HEK293 (cell line): ENCODE measurements around the gene CDK9.

ENCODE experiments used
- CTCF ChIA-PET: fragments of 350-600 bp; formaldehyde crosslinking; extraction: SDS; loops from one replicate; lab custom pipeline; 2021; ENCODE audit warnings: antibody characterized with exemption; lab: Yijun Ruan, JAX
- POLR2A ChIA-PET: fragments of 300-600 bp; formaldehyde crosslinking; extraction: SDS; loops from one replicate; lab custom pipeline; 2020; ENCODE audit warnings: antibody characterized with exemption, inconsistent platforms; lab: Yijun Ruan, JAX
- H3K27ac ChIP-seq: fragments of 200-500 bp; sonication (Bioruptor generic); 2 replicates; pipeline ENCODE4 v1.5.1; 2014; ENCODE audit warnings: low read depth, low read length, control low read depth, inconsistent platforms; ENCODE audit errors: extremely low read depth
- H3K36me3 ChIP-seq, 2 experiments: fragments of 200-500 bp in 1 of 2; sonication (Bioruptor generic) in 1 of 2; 1 replicate in 1 of 2; 2 replicates in 1 of 2; pipeline ENCODE4 v1.5.1; 2014 to 2017; ENCODE audit warnings: inconsistent platforms in 2 of 2, low read length in 2 of 2; ENCODE audit not compliant: control insufficient read depth in 2 of 2, insufficient read depth in 1 of 2
- H3K4me1 ChIP-seq: fragments of 200-500 bp; sonication (Bioruptor generic); 2 replicates; pipeline ENCODE4 v1.5.1; 2014; ENCODE audit warnings: mild to moderate bottlenecking, low read length, inconsistent platforms; ENCODE audit not compliant: control insufficient read depth, insufficient read depth
- H3K4me3 ChIP-seq: 2 replicates; pipeline ENCODE4 v1.5.1; 2011; ENCODE audit warnings: low read depth, mild to moderate bottlenecking, control low read depth, low read length, moderate library complexity
- H3K9me3 ChIP-seq: fragments of 200-500 bp; sonication (Bioruptor generic); 2 replicates; pipeline ENCODE4 v1.5.1; 2014; ENCODE audit warnings: low read depth, low read length, inconsistent platforms; ENCODE audit not compliant: control insufficient read depth, insufficient read depth
- GLI2 ChIP-seq: fragments of 450-650 bp; formaldehyde crosslinking; IDR thresholded peaks from 2 replicates; pipeline ENCODE4; 2017; ENCODE audit warnings: missing biosample characterization, missing genetic modification characterization, low read depth, borderline replicate concordance
- GLIS2 ChIP-seq: fragments of 450-650 bp; formaldehyde crosslinking; IDR thresholded peaks from 2 replicates; pipeline ENCODE4 v1.5.1; 2016; ENCODE audit warnings: missing biosample characterization, missing genetic modification characterization
- HIC1 ChIP-seq: fragments of 450-650 bp; formaldehyde crosslinking; IDR thresholded peaks from 2 replicates; pipeline ENCODE4 v1.5.1; 2016; ENCODE audit warnings: missing biosample characterization, missing genetic modification characterization
- HOXD13 ChIP-seq: sonication (generic); formaldehyde crosslinking; IDR thresholded peaks from 2 replicates; pipeline ENCODE4 v1.8.0; 2022; ENCODE audit warnings: missing genetic modification reagents, borderline replicate concordance
- IKZF3 ChIP-seq: fragments of 450-650 bp; IDR thresholded peaks from 2 replicates; pipeline ENCODE4 v1.5.0; 2018; ENCODE audit warnings: missing biosample characterization, mild to moderate bottlenecking, missing genetic modification characterization, moderate library complexity
- KLF7 ChIP-seq: fragments of 450-650 bp; formaldehyde crosslinking; IDR thresholded peaks from 2 replicates; pipeline ENCODE4 v1.5.1; 2016; ENCODE audit warnings: missing biosample characterization, missing genetic modification characterization, borderline replicate concordance
- KLF8 ChIP-seq: fragments of 450-650 bp; formaldehyde crosslinking; IDR thresholded peaks from 2 replicates; pipeline ENCODE4 v1.5.1; 2016; ENCODE audit warnings: missing biosample characterization, missing genetic modification characterization
- PRDM2 ChIP-seq: fragments of 450-650 bp; formaldehyde crosslinking; IDR thresholded peaks from 2 replicates; pipeline ENCODE4 v1.5.1; 2016; ENCODE audit warnings: missing biosample characterization, missing genetic modification characterization, borderline replicate concordance
- YY2 ChIP-seq: fragments of 450-650 bp; formaldehyde crosslinking; IDR thresholded peaks from 2 replicates; pipeline ENCODE4 v1.5.1; 2016; ENCODE audit warnings: missing biosample characterization, missing genetic modification characterization
- ZBTB7A ChIP-seq: fragments of 450-650 bp; formaldehyde crosslinking; IDR thresholded peaks from 2 replicates; pipeline ENCODE4 v1.5.1; 2016; ENCODE audit warnings: low read depth, missing biosample characterization, missing genetic modification characterization
- ZIC2 ChIP-seq: fragments of 450-650 bp; formaldehyde crosslinking; IDR thresholded peaks from 2 replicates; pipeline ENCODE4 v1.5.1; 2016; ENCODE audit warnings: missing biosample characterization, missing genetic modification characterization
- ZNF140 ChIP-seq: fragments of 450-650 bp; formaldehyde crosslinking; IDR thresholded peaks from 2 replicates; pipeline ENCODE4 v1.5.1; 2016; ENCODE audit warnings: missing biosample characterization, missing genetic modification characterization
- ZNF19 ChIP-seq: fragments of 450-650 bp; formaldehyde crosslinking; IDR thresholded peaks from 2 replicates; pipeline ENCODE4; 2016; ENCODE audit warnings: missing biosample characterization, missing genetic modification characterization, low read depth
- ZNF26 ChIP-seq: fragments of 450-650 bp; formaldehyde crosslinking; IDR thresholded peaks from 2 replicates; pipeline ENCODE4 v1.5.1; 2016; ENCODE audit warnings: missing biosample characterization, missing genetic modification characterization
- ZNF341 ChIP-seq: fragments of 450-650 bp; formaldehyde crosslinking; IDR thresholded peaks from 2 replicates; pipeline ENCODE4; 2016; ENCODE audit warnings: low read depth, missing biosample characterization, missing genetic modification characterization
- ZNF366 ChIP-seq: fragments of 450-650 bp; formaldehyde crosslinking; conservative IDR thresholded peaks from 2 replicates; pipeline ENCODE4 v1.5.1; 2016; ENCODE audit warnings: missing biosample characterization, missing genetic modification characterization
- ZNF549 ChIP-seq: fragments of 450-650 bp; IDR thresholded peaks from 2 replicates; pipeline ENCODE4 v1.5.1; 2018; ENCODE audit warnings: missing biosample characterization, missing genetic modification characterization, mild to moderate bottlenecking, inconsistent platforms, moderate library complexity
- ZNF561 ChIP-seq: fragments of 450-650 bp; IDR thresholded peaks from 2 replicates; pipeline ENCODE4 v1.5.1; 2018; ENCODE audit warnings: missing biosample characterization, missing genetic modification characterization, borderline replicate concordance
- ZNF610 ChIP-seq: fragments of 450-650 bp; formaldehyde crosslinking; IDR thresholded peaks from 2 replicates; pipeline ENCODE4 v1.5.1; 2016; ENCODE audit warnings: missing biosample characterization, missing genetic modification characterization, borderline replicate concordance
- ZNF626 ChIP-seq: fragments of 450-650 bp; sonication (Bioruptor Pico); formaldehyde crosslinking; IDR thresholded peaks from 2 replicates; pipeline ENCODE4 v1.5.1; 2018; ENCODE audit warnings: missing biosample characterization, missing genetic modification characterization, inconsistent platforms
- ZSCAN18 ChIP-seq: fragments of 450-650 bp; formaldehyde crosslinking; IDR thresholded peaks from 2 replicates; pipeline ENCODE4 v1.5.1; 2016; ENCODE audit warnings: missing biosample characterization, missing genetic modification characterization

The CDK9 gene

GRCh38 chr9:127754099-127755060 lies 31.5 kb upstream of the CDK9 start:
- H3K27ac ChIP-seq = no peak overlapping the region; the same call in 1 of the 2 replicates
- H3K4me1 ChIP-seq = 0 out of 2 replicates have a peak, but pooled peaks cover 2% of the 10 kb centered on the region
- POLR2A ChIA-PET = interaction anchor here (1.1 kb wide), 1 partner anchor 17 kb away, joined by 5 read pairs; no protein-coding TSS in a partner anchor
- H3K9me3 ChIP-seq = no peaks in the 10 kb centered on the region
- CTCF ChIA-PET = interaction anchor here (0.6 to 2.0 kb wide), 2 partner anchors 20 to 188 kb away, joined by 4 to 8 read pairs; partner anchors contain the start of gene TOR2A
- H3K36me3 ChIP-seq = no peaks in the 10 kb centered on the region
- H3K4me3 ChIP-seq = peak overlapping the region; percentile 30
- TF ChIP-seq ZNF140 (no peak), ZSCAN18 (tag by site-specific recombination) (no peak), IKZF3 (tag by site-specific recombination) (no peak), GLI2 (tag by site-specific recombination) (no peak), ZNF626 (tag by site-specific recombination) (no peak), PRDM2 (tag by site-specific recombination) (no peak), HOXD13 (no peak), HIC1 (tag by site-specific recombination) (peak; percentile 41; the same call in 1 of the 2 replicates), ZNF549 (tag by site-specific recombination) (no peak), ZNF610 (tag by site-specific recombination) (no peak), KLF7 (tag by site-specific recombination) (no peak), GLIS2 (tag by site-specific recombination) (peak; percentile 85), KLF8 (tag by site-specific recombination) (peak; percentile 70), ZNF366 (no peak), YY2 (tag by site-specific recombination) (no peak), ZNF26 (tag by site-specific recombination) (no peak), ZIC2 (tag by site-specific recombination) (no peak), ZBTB7A (tag by site-specific recombination) (peak; percentile 80), ZNF19 (no peak), ZNF341 (tag by site-specific recombination) (peak; percentile 46; the same call in 1 of the 2 replicates), ZNF561 (tag by site-specific recombination) (no peak)
